Fibroblast of lung (primary cell): ENCODE results near the gene NTRK2.

Experiments
- CTCF ChIP-seq, 2 donors: IDR thresholded peaks in 1 of 2; conservative IDR thresholded peaks in 1 of 2; 1 replicate in 1 of 2; 2 replicates in 1 of 2; pipeline ENCODE4 v1.5.1; 2011 to 2012; ENCODE audit warnings: low read length in 2 of 2, control low read depth in 1 of 2, inconsistent platforms in 1 of 2, low read depth in 1 of 2, mild to moderate bottlenecking in 1 of 2
- EZH2 ChIP-seq: IDR thresholded peaks from 2 replicates; pipeline ENCODE4 v1.5.1; 2012; ENCODE audit warnings: low read length, control low read depth, mild to moderate bottlenecking; ENCODE audit errors: missing control alignments

- no peak for TF ChIP-seq CTCF (conservative IDR thresholded peaks at IDR 0.05 in 1 of 2, IDR thresholded peaks at IDR 0.05 in 1 of 2; ENCODE audit: low read depth in 1 of 2, low read length in 2 of 2)
- TF ChIP-seq EZH2, result no peak
Observed at GRCh38 chr9:84850830-84851392, 181.4 kb downstream of the NTRK2 start.
